Kidney glomerular epithelial cell (primary cell): ENCODE results near the gene MT1A.

ENCODE experiments used
- DNase-seq: peaks from one replicate; lab custom pipeline; 2025; lab: John Stamatoyannopoulos, UW

Gene MT1A

GRCh38 chr16:56632156-56632847 lies 6.2 kb upstream of the MT1A start, which contains the start of gene MT1M:
Gene MT1M (plus strand): TSS chr16:56632659. CDS start chr16:56632732, 73 bp downstream.
- DNase-seq: no peak

DNA sequence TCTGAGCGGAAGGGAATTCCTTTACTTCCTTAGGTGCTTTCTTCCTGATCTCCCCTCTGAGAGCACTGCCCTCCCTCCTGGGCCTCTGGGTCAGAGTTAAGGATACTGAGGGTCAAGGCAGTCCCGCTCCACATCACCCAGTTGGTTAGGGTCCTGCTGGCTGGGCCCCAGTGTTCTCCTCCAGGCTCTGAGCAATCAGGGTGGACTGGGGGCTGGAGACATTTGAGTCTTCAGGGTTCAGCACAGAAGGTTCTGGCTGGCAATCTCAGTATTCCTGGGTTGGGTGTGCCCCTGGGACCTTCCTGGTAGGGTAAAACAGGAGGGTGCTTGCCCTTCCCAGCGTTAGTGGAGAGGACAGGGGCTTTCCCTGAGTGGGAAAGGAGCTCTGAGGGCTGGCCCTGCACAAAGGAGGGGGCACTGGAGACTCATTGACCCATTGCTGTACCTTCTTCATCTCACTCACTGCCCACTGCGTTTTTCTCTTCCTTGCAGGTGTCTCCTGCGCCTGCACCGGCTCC lies 5.6 kb upstream of the MT1A start:
- no peak for DNase-seq

DNA sequence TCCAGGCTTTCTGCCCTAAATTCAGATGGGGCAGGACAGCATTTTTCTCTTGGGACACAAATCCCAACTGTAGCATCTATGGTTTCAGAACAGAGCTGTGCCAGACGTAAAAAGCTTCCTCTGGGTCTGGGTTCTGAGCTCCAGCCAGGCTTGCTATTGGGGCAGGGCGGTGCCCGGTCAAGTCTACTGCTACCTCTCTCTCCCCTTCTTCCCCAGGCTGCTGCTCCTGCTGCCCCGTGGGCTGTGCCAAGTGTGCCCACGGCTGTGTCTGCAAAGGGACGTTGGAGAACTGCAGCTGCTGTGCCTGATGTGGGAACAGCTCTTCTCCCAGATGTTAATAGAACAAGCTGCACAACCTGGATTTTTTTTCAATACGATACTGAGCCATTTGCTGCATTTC lies 4.9 kb upstream of the MT1A start:
- no peak for DNase-seq

GRCh38 chr16:56634715-56635440 lies 3.6 kb upstream of the MT1A start:
- no peak for DNase-seq

GRCh38 chr16:56635441-56635967 lies 3.0 kb upstream of the MT1A start:
- DNase-seq: no peak

GRCh38 chr16:56636616-56637413 lies 1.7 kb upstream of the MT1A start:
- DNase-seq: no peak

DNA sequence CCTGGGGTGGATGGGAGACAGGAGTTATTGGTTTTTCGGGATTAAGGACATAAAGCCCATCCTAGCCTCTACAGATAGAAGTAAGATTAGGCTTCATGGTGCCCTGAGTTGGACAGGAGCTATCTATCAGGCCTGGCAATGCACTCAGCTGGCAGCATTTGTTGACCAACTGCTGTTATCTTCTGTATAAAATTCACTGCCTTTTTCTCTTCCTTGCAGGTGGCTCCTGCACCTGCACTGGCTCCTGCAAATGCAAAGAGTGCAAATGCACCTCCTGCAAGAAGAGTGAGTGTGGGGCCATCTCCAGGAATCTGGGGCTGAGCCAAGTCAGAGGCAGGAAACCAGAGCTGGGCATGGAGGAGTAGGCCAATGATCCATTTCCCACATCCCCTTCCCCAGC lies 579 bp downstream of the MT1A start:
- no peak for DNase-seq

DNA sequence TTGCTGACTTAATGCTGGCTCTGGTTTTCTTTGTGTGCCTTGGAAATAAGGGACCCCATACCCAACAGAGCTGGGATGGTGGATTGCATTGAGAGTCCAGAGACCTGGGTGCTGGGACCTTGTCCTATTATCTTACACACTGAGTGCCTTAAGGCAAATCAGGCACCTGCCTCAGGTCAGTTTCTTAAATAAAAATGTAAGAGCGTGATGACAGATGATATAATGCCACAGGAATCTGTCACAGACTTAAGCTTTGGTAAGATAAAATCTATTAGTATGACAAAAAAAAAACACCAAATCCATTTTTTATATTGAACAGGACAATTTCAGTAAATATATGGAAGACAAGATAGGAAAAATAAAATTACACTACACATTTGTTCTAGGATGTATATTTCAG lies 1.6 kb downstream of the MT1A start:
- no peak for DNase-seq

DNA sequence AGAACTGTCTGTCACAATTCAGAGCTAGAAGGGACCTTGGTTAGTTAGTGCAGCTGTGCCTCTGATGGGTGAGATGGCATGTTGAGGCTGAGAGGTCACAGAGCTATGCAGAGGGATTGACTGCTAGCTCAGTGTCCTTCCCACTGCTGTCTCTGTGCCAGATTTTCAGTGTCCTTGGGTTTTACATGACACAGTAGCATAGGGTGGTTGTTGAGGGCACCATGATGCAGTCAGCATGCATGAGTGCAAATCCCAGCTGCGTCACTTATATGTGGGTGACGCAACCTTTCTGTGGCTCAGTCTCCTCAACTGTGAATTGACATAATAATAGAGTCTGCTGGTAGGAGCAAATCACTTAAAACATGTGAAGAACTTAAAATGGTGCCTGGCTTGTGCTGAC lies 2.7 kb downstream of the MT1A start:
- DNase-seq: no peak

GRCh38 chr16:56643080-56643778 lies 4.8 kb downstream of the MT1A start:
- peak; percentile 53 for DNase-seq

DNA sequence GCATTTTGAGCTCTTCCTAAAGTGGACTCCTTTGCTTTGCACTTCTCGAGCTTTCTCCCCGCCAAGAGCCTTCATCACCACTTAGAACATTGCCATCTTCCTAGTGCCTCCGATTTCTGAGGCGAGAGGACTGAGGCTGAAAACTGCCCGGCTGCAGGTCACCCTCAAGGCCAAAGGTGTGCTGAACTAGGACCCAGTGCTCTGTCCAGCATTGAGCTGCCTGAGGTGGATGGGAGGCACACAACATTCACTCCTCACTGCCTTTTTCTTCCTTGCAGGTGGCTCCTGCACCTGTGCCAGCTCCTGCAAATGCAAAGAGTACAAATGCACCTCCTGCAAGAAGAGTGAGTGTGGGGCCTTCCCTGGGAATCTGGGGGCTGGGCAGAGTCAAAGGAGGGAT lies 5.4 kb downstream of the MT1A start:
- no peak for DNase-seq

GRCh38 chr16:56645311-56645710 lies 6.8 kb downstream of the MT1A start:
- DNase-seq: no peak

DNA sequence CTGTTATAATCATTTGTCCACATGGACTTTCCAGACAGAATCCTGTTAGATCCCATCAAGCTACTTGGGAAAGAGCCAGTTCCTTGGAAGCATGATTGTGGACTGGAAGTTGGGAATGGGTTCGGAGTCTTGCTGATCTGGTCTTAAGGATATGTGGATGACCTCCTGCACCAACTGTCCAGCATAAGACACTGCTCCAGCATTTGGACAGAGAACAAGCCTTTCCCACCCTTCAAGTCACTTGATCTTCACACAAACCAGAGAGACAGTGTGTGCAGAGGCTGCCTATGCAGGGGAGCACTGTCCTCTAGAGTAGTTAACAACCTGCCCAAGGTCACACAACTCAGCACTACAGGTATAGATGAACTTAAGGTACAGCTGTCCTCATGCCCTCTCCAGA lies 7.4 kb downstream of the MT1A start:
- no peak for DNase-seq

DNA sequence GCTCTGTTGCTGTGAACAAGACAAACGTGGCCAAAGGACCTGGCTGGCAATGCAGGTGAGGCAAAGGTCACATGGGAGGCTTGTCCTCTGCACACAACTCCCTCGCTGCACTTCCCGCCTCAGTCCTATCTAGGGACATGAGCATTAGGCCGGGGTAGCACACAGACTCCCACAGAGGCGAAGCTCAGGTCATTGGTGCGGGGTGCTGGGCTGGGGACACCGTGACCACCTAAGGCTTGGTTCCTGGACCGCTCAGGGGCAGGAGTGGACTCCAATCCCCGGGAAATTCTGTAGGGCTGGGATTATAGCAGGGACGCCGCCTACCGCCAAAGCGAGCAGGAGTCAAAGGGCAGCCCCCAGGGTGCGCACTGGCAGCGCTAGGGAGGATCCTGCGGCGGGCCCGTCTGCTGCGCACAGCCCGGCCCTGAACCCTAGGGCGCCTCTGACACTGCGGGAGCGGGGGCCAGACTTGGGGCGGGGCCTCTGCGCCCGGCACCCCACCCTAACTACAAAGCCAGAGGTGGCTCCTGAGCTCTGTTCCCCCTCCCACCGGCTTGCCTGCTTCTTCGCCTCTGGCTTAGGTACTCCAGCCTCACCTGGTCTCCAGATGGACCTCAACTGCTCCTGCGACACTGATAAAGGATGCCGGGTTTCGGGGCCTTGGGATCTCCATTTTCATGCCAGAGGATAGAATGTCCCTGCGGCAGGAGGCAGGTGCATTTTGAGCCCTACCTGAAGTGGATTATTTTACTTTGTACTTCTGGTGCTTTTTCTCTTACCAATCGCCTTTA lies 9.4 kb downstream of the MT1A start:
- DNase-seq: no peak

GRCh38 chr16:56649271-56649670 lies 10.8 kb downstream of the MT1A start:
- DNase-seq: no peak

- no peak for DNase-seq
Observed at GRCh38 chr16:56649820-56650219, 11.4 kb downstream of the MT1A start.

DNA sequence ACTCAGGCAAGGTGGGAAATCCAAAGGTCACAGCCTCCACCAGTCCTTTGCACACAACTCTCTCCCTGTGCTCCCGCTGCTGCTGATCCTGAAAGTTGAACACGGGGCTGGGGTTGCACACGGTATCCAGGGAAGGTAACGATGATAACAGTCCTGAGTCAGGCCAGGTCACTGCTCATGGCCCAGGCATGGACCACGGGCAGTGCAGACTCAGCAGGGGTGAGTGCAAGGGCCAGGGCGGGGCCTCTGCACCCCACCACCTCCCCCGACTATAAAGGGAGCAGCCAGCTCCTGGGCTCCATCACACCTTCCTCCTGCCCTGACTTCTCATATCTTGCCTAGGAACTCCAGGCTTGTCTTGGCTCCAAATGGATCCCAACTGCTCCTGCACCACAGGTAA lies 13.1 kb downstream of the MT1A start, which contains the start of gene MT1B:
TSS of gene MT1B (plus strand) at position 301 of the 400 bp plus-strand sequence. CDS start at position 369, 68 bp downstream.
- no peak for DNase-seq

DNA sequence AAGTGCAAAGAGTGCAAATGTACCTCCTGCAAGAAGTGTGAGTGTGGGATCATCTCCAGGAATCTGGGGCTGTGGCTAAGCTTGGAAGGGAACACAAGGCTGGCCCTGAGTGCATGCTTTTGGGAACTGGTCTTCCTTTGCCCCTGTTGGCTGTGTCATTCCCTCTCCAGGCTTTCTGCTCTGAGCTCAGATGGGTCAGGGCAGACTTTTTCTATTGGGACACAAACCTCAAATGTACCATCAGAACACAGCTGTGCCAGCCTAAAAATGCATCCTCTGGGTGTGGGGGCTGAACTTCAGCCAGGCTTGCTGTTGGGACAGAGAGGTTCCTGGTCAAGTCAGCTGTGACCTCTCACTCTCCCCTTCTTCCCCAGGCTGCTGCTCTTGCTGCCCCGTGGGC lies 14.1 kb downstream of the MT1A start:
- DNase-seq: no peak

DNA sequence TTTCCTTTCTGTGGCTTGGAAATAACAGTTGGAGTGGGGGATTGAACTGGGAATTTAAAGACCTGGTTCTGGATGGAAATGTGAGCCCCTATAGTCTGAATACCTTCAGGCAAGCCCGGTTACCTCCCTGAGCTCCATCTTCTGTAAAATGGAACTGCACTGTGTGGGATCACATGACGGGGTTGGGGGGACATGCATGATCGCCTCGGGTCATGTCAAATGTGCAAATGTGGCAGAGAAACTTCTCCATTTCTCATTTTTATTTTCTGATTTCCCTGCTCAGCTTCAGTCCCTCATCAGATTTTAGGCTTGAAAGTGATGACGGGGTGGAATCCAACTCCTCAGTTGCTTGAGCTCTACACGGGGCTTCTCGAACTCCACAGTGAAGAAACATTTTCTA lies 14.8 kb downstream of the MT1A start:
- no peak for DNase-seq

DNA sequence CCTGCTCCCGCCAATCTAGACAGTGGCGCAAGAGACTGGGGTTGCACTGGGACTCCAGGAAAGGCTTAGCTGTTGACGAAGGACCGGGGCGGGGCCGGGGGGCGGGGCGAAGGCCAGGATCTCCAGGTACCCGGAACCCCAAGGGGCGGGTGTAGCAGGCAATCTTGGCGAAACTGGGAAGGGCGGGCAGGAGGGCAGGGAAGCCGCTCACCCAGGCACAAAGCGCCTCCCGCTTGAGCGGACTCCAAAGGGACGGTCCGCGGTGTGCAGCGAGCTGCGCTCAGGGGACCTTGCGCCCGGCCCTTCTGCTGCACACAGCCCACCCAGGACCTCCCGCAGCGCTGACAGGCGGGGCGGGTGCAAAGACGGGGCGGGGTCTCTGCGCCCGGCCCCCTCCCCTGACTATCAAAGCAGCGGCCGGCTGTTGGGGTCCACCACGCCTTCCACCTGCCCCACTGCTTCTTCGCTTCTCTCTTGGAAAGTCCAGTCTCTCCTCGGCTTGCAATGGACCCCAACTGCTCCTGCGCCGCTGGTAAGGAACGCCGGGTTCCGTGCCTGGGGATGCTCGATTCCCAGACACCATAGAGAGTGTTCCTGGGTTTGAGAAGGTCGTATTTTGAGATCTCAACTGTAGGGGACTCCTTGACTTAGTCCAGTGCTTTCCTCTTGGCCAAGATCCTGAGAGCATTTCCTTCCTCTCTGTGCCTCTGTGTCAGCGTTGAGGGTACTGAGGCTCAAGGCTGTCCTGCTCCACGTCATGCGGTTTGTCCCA lies 19.3 kb downstream of the MT1A start, which contains the start of gene MT1F:
TSS of gene MT1F (plus strand) at position 405 of the 772 bp plus-strand sequence. CDS start at position 505, 100 bp downstream.
- peak; percentile 91 for DNase-seq
